GM12892 (cell line): ENCODE measurements around the gene PSMB1.

ENCODE experiments used
- POLR2A ChIP-seq: IDR thresholded peaks from 2 replicates; pipeline ENCODE4 v1.6.1; 2011; ENCODE audit warnings: low read depth, low read length, control low read depth
- POLR2AphosphoS5 ChIP-seq: IDR thresholded peaks from 2 replicates; pipeline ENCODE4 v1.6.1; 2011; ENCODE audit warnings: low read depth, low read length, control low read depth

DNA sequence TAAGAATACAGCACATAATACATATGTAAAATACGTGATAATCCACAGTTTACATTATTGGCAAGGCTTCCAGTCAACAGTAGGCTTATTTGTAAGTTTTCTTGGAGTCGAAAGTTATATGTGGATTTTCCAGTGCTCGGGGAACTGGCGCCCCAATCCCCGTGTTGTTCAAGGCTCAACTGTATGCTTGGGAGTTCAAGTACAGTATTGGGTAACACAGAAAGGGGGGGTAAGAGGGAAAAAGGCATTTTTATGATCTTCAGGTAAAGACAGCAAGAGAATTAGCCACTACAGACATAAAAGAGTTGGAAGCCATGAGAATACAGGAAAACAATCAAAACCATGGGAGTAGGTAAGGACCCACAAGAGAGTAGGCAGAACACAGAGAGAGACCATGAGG lies 16.4 kb downstream of the PSMB1 start:
- TF ChIP-seq POLR2AphosphoS5, result no peak
- no peak for TF ChIP-seq POLR2A
